Measurements from ENCODE around the gene MED27. TPM values are rescaled to one million over a fixed set of nuclear protein-coding genes. Genes with fewer than 3 reads are reported as not detected.

MED27 gene
- total RNA-seq, 4 donors from 2014 or later, result 4.1 to 6.3 (median 5.7) TPM

DNA sequence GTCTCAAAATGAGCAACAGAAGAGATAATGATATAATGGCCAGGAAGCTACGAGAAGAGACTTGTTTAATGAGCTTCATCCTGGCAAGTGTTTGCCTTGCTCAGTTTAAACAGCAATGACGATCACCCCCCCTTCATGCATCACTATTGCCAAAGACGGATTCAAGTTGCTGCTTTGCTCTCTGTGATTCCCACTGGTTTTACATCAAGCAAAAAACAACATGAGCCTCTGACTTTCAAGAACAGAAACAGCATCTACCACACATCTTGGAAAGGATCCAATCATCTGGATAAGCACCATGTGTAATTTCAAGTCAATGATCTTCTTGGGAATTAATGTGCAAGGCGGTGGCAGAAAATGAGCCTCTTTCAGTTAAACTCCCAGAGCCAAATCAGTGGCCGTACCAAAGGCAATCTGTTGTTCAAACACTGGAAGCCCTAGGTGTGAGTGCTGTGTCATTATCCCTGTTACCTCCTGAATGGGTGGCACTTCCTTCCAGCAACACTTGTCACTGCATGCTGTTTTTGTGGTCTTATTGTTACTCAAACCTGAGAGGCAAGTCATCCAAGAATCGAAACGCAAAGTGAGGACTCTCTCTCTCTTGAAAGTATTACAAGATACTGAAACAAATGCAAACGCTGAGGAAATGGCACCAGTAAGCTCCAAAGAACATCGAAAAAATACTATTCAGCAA lies 72.8 kb downstream of the MED27 start:
- no peaks in the 10 kb centered on the region for H3K4me1 ChIP-seq
- no peak overlapping the region for H3K4me3 ChIP-seq
- TF ChIP-seq POLR2A (IDR thresholded peaks at IDR 0.05), result no peak
- TF ChIP-seq, protein P1, sequence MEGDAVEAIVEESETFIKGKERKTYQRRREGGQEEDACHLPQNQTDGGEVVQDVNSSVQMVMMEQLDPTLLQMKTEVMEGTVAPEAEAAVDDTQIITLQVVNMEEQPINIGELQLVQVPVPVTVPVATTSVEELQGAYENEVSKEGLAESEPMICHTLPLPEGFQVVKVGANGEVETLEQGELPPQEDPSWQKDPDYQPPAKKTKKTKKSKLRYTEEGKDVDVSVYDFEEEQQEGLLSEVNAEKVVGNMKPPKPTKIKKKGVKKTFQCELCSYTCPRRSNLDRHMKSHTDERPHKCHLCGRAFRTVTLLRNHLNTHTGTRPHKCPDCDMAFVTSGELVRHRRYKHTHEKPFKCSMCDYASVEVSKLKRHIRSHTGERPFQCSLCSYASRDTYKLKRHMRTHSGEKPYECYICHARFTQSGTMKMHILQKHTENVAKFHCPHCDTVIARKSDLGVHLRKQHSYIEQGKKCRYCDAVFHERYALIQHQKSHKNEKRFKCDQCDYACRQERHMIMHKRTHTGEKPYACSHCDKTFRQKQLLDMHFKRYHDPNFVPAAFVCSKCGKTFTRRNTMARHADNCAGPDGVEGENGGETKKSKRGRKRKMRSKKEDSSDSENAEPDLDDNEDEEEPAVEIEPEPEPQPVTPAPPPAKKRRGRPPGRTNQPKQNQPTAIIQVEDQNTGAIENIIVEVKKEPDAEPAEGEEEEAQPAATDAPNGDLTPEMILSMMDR (IDR thresholded peaks at IDR 0.05), result no peak
- no peaks in the 10 kb centered on the region for H3K27me3 ChIP-seq
- H3K36me3 ChIP-seq, result no peaks in the 10 kb centered on the region
- no peaks in the 10 kb centered on the region for H3K9me3 ChIP-seq
- H3K27ac ChIP-seq, result no peak overlapping the region
- DNase-seq, result no peak

DNA sequence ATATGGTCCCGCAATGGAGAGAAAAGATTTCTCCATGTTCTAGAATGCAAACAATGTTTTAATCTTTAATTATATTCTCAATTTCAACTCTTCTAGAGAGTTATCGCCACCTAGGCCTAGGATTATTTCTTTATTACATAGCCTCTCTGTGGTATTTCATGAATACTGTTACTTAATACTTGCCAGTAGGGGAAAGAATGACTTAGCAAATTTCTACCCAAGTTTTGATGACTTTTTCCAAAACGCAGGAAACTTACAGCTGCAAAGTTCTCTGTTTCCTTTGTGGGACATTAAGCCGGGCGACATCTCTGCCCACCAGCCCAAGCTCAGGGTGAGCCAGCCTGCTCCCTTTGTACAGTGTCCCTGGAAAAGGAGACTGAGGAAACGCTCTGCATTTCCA lies 73.8 kb downstream of the MED27 start:
- Histone ChIP-seq H3K4me1 (no peaks in the 10 kb centered on the region), H3K4me3 (no peak overlapping the region), H3K9me3 (no peaks in the 10 kb centered on the region), H3K27ac (no peak overlapping the region), H3K36me3 (no peaks in the 10 kb centered on the region), H3K27me3 (no peaks in the 10 kb centered on the region)
- DNase-seq, result no peak
- no peak for TF ChIP-seq POLR2A (IDR thresholded peaks at IDR 0.05)
- TF ChIP-seq, protein P1 (IDR thresholded peaks at IDR 0.05), result no peak

DNA sequence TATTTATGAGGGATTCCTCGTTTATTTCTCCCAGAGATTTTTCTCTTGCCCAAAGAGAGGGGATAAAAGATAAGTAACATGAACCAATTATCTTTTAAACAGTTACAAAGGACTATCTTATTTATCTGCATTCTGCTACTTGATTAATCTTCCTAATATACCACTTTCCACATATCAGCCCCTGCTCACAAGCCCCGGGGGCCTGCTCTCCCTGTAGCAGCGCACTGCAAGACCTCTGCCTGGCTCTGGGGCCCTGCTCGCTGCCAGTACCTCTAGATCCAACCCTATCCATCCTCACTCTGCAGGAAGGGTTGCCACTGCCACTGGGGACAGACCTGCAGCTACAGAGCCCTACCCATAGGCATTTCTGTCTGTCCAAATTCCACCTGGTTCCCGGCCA lies 75.3 kb downstream of the MED27 start:
- Histone ChIP-seq H3K27me3 (no peaks in the 10 kb centered on the region), H3K36me3 (no peaks in the 10 kb centered on the region), H3K27ac (no peak overlapping the region), H3K9me3 (no peaks in the 10 kb centered on the region), H3K4me3 (no peak overlapping the region), H3K4me1 (no peaks in the 10 kb centered on the region)
- TF ChIP-seq, protein P1 (IDR thresholded peaks at IDR 0.05), result no peak
- no peak for TF ChIP-seq POLR2A (IDR thresholded peaks at IDR 0.05)
- no peak for DNase-seq

DNA sequence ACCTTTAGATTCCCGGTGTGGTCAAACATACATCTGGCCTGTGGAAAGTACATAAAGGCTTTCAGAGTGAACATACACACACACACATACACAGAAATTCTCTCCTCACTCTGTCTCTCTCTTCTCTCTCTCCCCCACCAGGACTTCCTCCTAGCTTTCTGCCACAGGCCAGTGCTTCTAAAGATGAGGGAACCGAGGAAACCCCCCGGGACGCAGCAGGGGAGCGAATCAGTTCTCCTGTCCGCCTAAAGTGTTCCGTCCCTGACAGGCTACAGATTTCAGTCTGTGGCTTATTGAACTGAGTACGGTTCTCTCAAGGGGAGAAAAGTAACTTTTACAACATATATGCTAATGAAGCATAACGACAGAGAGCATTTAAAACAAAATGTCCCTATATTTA lies 75.8 kb downstream of the MED27 start:
- TF ChIP-seq POLR2A (IDR thresholded peaks at IDR 0.05), result no peak
- TF ChIP-seq, protein P1 (IDR thresholded peaks at IDR 0.05), result no peak
- DNase-seq, result no peak
- Histone ChIP-seq H3K9me3 (no peaks in the 10 kb centered on the region), H3K4me3 (no peak overlapping the region), H3K4me1 (no peaks in the 10 kb centered on the region), H3K27ac (no peak overlapping the region), H3K36me3 (no peaks in the 10 kb centered on the region), H3K27me3 (no peaks in the 10 kb centered on the region)

DNA sequence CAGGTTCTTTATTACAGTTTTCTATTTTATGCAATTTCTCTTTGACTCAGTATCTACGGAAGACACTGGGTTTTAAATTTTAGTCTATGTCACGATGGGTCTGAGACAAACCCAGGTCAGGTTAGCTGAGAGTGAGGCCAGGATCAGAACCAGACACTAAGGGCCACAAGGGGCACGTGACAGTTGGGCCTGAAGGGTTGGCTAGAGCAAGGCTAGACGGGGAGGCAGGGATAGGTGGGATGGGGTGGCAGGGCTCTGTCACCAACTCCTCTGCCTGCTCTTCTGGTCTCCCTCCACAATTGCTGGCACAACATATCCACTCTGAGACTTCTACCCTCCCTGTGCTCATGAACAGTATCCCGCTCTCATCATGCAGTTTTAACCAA lies 76.4 kb downstream of the MED27 start:
- no peak for TF ChIP-seq POLR2A (IDR thresholded peaks at IDR 0.05)
- TF ChIP-seq, protein P1 (IDR thresholded peaks at IDR 0.05), result no peak
- no peaks in the 10 kb centered on the region for H3K27me3 ChIP-seq
- H3K4me3 ChIP-seq, result no peak overlapping the region
- no peaks in the 10 kb centered on the region for H3K36me3 ChIP-seq
- no peaks in the 10 kb centered on the region for H3K9me3 ChIP-seq
- H3K27ac ChIP-seq, result no peak overlapping the region
- no peaks in the 10 kb centered on the region for H3K4me1 ChIP-seq
- no peak for DNase-seq
